IMR-90 (cell line): ENCODE results near the gene SUGCT. TPM values are rescaled to one million over a fixed set of nuclear protein-coding genes. Genes with fewer than 3 reads are reported as not detected.

ENCODE experiments used
- ATAC-seq: fragments of 200-7000 bp; cut with Tn5 transposase; 2 replicates; pipeline ENCODE4 v1.9.1; 2020; ENCODE audit warnings: low read depth, mild to moderate bottlenecking, moderate library complexity
- BruUV-seq: library from RNA; stranded (reverse); fragments of 400-500 nt; replicated peaks from 2 replicates; lab custom pipeline; 2021; lab: Mats Ljungman, UMichigan
- CTCF ChIA-PET: fragments of 300-600 bp; formaldehyde crosslinking; extraction: SDS; loops from one replicate; lab custom pipeline; 2021; ENCODE audit warnings: antibody characterized with exemption; lab: Yijun Ruan, JAX
- POLR2A ChIA-PET: fragments of 300-600 bp; sonication (Branson Sonifier 250); formaldehyde crosslinking; loops from one replicate; lab custom pipeline; 2022; ENCODE audit warnings: antibody characterized with exemption; ENCODE audit not compliant: unreplicated experiment; lab: Charles Lee
- DNase-seq: peaks from one replicate; pipeline ENCODE4 v3.0.0; 2013
- H2AFZ ChIP-seq: replicated peaks from 2 replicates; pipeline ENCODE3; 2013; ENCODE audit warnings: low read length, mild to moderate bottlenecking; ENCODE audit not compliant: poor library complexity
- H2AK5ac ChIP-seq: 2 replicates; pipeline ENCODE4 v1.6.1; 2013; ENCODE audit warnings: low read depth, low read length, inconsistent platforms
- H2AK9ac ChIP-seq: replicated peaks from 2 replicates; pipeline ENCODE3; 2013; ENCODE audit warnings: mild to moderate bottlenecking, low read depth, low read length, moderate library complexity; ENCODE audit not compliant: poor library complexity
- H2BK120ac ChIP-seq: 2 replicates; pipeline ENCODE4 v1.6.1; 2013; ENCODE audit warnings: low read depth, low read length, inconsistent platforms
- H2BK15ac ChIP-seq: 3 replicates; pipeline ENCODE4 v1.6.1; 2013; ENCODE audit warnings: low read depth, low read length, inconsistent platforms
- H2BK20ac ChIP-seq: 2 replicates; pipeline ENCODE4 v1.6.1; 2013; ENCODE audit warnings: low read depth, mild to moderate bottlenecking, inconsistent platforms, low read length, moderate library complexity
- H2BK5ac ChIP-seq: 2 replicates; pipeline ENCODE4 v1.6.1; 2013; ENCODE audit warnings: mild to moderate bottlenecking, low read depth, low read length, inconsistent platforms; ENCODE audit not compliant: poor library complexity, severe bottlenecking
- H3K14ac ChIP-seq: replicated peaks from 2 replicates; pipeline ENCODE4 v1.6.1; 2013; ENCODE audit warnings: low read depth, low read length, inconsistent platforms
- H3K18ac ChIP-seq: 2 replicates; pipeline ENCODE4 v1.6.1; 2013; ENCODE audit warnings: low read depth, low read length, control low read depth
- H3K23ac ChIP-seq: 2 replicates; pipeline ENCODE4 v1.6.1; 2013; ENCODE audit warnings: low read depth, low read length, inconsistent platforms
- H3K27ac ChIP-seq: 2 replicates; pipeline ENCODE4 v1.5.1; 2013; ENCODE audit warnings: mild to moderate bottlenecking, control low read depth, low read length; ENCODE audit not compliant: insufficient read depth
- H3K27me3 ChIP-seq: 2 replicates; pipeline ENCODE4 v1.6.1; 2013; ENCODE audit warnings: low read length; ENCODE audit not compliant: control insufficient read depth, insufficient read depth
- H3K36me3 ChIP-seq: 2 replicates; pipeline ENCODE4 v1.6.1; 2013; ENCODE audit warnings: low read length, mixed read lengths; ENCODE audit not compliant: control insufficient read depth, insufficient read depth
- H3K4ac ChIP-seq: 2 replicates; pipeline ENCODE4 v1.6.1; 2013; ENCODE audit warnings: low read depth, low read length, inconsistent platforms
- H3K4me1 ChIP-seq: 2 replicates; pipeline ENCODE4 v1.6.1; 2013; ENCODE audit warnings: low read length, mixed read lengths; ENCODE audit not compliant: control insufficient read depth, insufficient read depth
- H3K4me2 ChIP-seq: 2 replicates; pipeline ENCODE4 v1.6.1; 2013; ENCODE audit warnings: low read depth, mild to moderate bottlenecking, control low read depth, low read length, moderate library complexity
- H3K4me3 ChIP-seq: 2 replicates; pipeline ENCODE4 v1.5.1; 2013; ENCODE audit warnings: low read depth, mild to moderate bottlenecking, control low read depth, low read length, moderate library complexity; ENCODE audit not compliant: insufficient read depth
- H3K56ac ChIP-seq: 2 replicates; pipeline ENCODE4 v1.6.1; 2013; ENCODE audit warnings: low read length, inconsistent platforms; ENCODE audit not compliant: insufficient read depth; ENCODE audit errors: extremely low read depth
- H3K79me1 ChIP-seq, 2 experiments: 2 replicates each; pipeline ENCODE4 v1.6.1; 2013; ENCODE audit warnings: low read length in 2 of 2, inconsistent platforms in 1 of 2, low read depth in 1 of 2
- H3K9ac ChIP-seq: 2 replicates; pipeline ENCODE4 v1.6.1; 2013; ENCODE audit warnings: low read depth, low read length, control low read depth
- H3K9me1 ChIP-seq: 2 replicates; pipeline ENCODE4 v1.6.1; 2013; ENCODE audit warnings: low read length, inconsistent platforms; ENCODE audit not compliant: insufficient read depth
- H3K9me3 ChIP-seq: 2 replicates; pipeline ENCODE4 v1.6.1; 2013; ENCODE audit warnings: low read length; ENCODE audit not compliant: control insufficient read depth, insufficient read depth
- H4K20me1 ChIP-seq: 2 replicates; pipeline ENCODE4 v1.6.1; 2013; ENCODE audit warnings: low read length, inconsistent platforms; ENCODE audit not compliant: insufficient read depth
- H4K5ac ChIP-seq: 2 replicates; pipeline ENCODE4 v1.6.1; 2013; ENCODE audit warnings: mild to moderate bottlenecking, low read depth, low read length, control low read depth
- H4K8ac ChIP-seq, 2 experiments: 2 replicates each; pipeline ENCODE4 v1.6.1; 2013; ENCODE audit warnings: low read depth in 2 of 2, low read length in 2 of 2, control low read depth in 1 of 2, inconsistent platforms in 1 of 2
- H4K91ac ChIP-seq: 2 replicates; pipeline ENCODE4 v1.6.1; 2013; ENCODE audit warnings: low read depth, low read length, inconsistent platforms; ENCODE audit not compliant: insufficient read depth
- CEBPB ChIP-seq: IDR thresholded peaks from 2 replicates; pipeline ENCODE4 v1.6.1; 2012; ENCODE audit warnings: low read depth, low read length, improper control_type of control experiment
- CHD1 ChIP-seq: IDR thresholded peaks from 2 replicates; pipeline ENCODE4 v1.6.1; 2012; ENCODE audit warnings: low read depth, low read length, improper control_type of control experiment
- MAZ ChIP-seq: IDR thresholded peaks from 2 replicates; pipeline ENCODE4 v1.6.1; 2012; ENCODE audit warnings: low read depth, mild to moderate bottlenecking, low read length, improper control_type of control experiment, moderate library complexity, borderline replicate concordance
- MXI1 ChIP-seq: IDR thresholded peaks from 2 replicates; pipeline ENCODE4 v1.6.1; 2012; ENCODE audit warnings: low read depth, mild to moderate bottlenecking, low read length, moderate library complexity, borderline replicate concordance
- POLR2A ChIP-seq: IDR thresholded peaks from 2 replicates; pipeline ENCODE4 v1.6.1; 2012; ENCODE audit warnings: mild to moderate bottlenecking, low read depth, low read length
- RAD21 ChIP-seq: IDR thresholded peaks from 2 replicates; pipeline ENCODE4 v1.6.1; 2012; ENCODE audit warnings: low read length, improper control_type of control experiment
- SMC3 ChIP-seq: fragments of 150-350 bp; IDR thresholded peaks from 2 replicates; pipeline ENCODE4 v1.6.1; 2016; ENCODE audit warnings: low read depth, mild to moderate bottlenecking, antibody characterized with exemption, low read length, moderate library complexity
- WGBS, 2 experiments: methylation state at CpG; one replicate each; pipeline versions ENCODE4 v1.1.5 to v1.1.7; 2013; ENCODE audit warnings: missing lambda C conversion rate in 2 of 2; ENCODE audit not compliant: insufficient read length in 1 of 2; ENCODE audit errors: extremely low coverage in 2 of 2; 5-methylcytosine and 5-hydroxymethylcytosine counted together
- dilution Hi-C: fragments of 300-500 bp; cut with HindIII; formaldehyde crosslinking; loops from one replicate; pipeline ENCODE4 v1.14.3; 2018; ENCODE audit warnings: low sequenced_read_pairs; ENCODE audit not compliant: unreplicated experiment
- in situ Hi-C: fragments of 300-500 bp; cut with MboI; formaldehyde crosslinking; loops from 3 replicates; pipeline ENCODE4 v1.14.3; 2019; ENCODE audit warnings: low sequenced_read_pairs, inconsistent platforms, mixed read lengths
- intact Hi-C: fragments of 100-400 bp; cut with micrococcal nuclease; formaldehyde crosslinking; loops from 2 replicates; pipeline ENCODE4 v1.10.0; 2022
- polyA plus RNA-seq, 3 experiments: library from polyadenylated mRNA; depleted of rRNA; stranded (reverse); fragments of >200 nt; gene quantifications; 2 replicates each; pipeline ENCODE4 v1.2.3, GENCODE V29; 2012; ENCODE audit warnings: low replicate concordance in 1 of 3
- total RNA-seq: library from RNA; depleted of rRNA; stranded (reverse); fragments of >200 nt; gene quantifications from 2 replicates; pipeline ENCODE4 v1.2.3, GENCODE V29; 2012
- TF ChIP-seq, protein P1 (sequence below): conservative IDR thresholded peaks from 2 replicates; pipeline ENCODE4 v1.5.1; 2012; ENCODE audit warnings: mild to moderate bottlenecking, low read depth, low read length, improper control_type of control experiment
- TF ChIP-seq, protein P2 (sequence below): fragments of 150-350 bp; IDR thresholded peaks from 2 replicates; pipeline ENCODE4 v1.6.1; 2016; ENCODE audit warnings: low read depth, mild to moderate bottlenecking, low read length, moderate library complexity, borderline replicate concordance

The SUGCT gene
- total and polyA plus RNA-seq, 2 of the 4 experiments (the other 2 are of a cell fraction) = 5.9 to 8.3 TPM

DNA sequence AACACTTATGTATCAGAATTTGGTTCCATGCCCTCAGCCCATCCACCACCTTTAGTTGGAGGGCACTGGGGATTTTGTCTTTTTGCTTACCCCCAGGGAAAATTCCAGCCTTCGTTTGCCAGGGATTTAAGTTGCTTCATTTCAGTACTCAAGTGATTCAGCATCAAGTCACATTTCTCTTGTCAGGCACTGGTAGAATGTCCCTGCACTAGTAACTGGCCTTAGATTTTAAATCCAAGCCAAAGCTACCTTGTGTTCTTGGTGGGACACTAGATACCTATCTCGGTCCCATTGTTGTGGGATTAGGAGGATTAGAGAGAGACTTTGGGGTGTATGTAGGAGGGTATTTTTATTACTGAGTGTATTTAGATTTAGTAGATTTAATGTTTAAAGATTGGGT, 613.1 kb downstream of the SUGCT start:
- no peak overlapping the region; the same call in 2 of the 3 replicates for H2BK15ac ChIP-seq
- dilution Hi-C loops (no loop called here), in situ Hi-C loops (no loop called here), intact Hi-C loops (no loop called here)
- ATAC-seq = no peak
- no TSS peak for BruUV-seq
- ChIA-PET POLR2A (no interaction called here), CTCF (no interaction called here)
- H3K9me3 ChIP-seq = no peaks in the 10 kb centered on the region
- H2AFZ ChIP-seq = no peak overlapping the region
- H4K5ac ChIP-seq = no peak overlapping the region
- DNase-seq = peak; percentile 32
- H4K20me1 ChIP-seq = no peaks in the 10 kb centered on the region
- no CpG with 5 or more reads among the region's 2 CpGs for WGBS, 2 experiments
- no peak overlapping the region for H3K56ac ChIP-seq
- H2BK120ac ChIP-seq = peak overlapping the region; percentile 35; the same call in 1 of the 2 replicates
- H3K4me2 ChIP-seq = no peak overlapping the region
- no peak overlapping the region for H3K9ac ChIP-seq
- no peaks in the 10 kb centered on the region for H3K27me3 ChIP-seq
- H3K4ac ChIP-seq = 0 out of 2 replicates have a peak overlapping the region, but pooled peaks have one; percentile 51
- H3K27ac ChIP-seq = no peak overlapping the region
- 0 out of 4 replicates have a peak overlapping the region, but pooled peaks of 1 of the 2 experiments have one; percentile 6 for H4K8ac ChIP-seq
- H3K14ac ChIP-seq = no peak overlapping the region; the same call in 1 of the 2 replicates
- H2BK20ac ChIP-seq = no peak overlapping the region
- H3K23ac ChIP-seq = no peak overlapping the region
- TF ChIP-seq CHD1 = no peak
- no peak for TF ChIP-seq RAD21
- TF ChIP-seq SMC3 = no peak
- TF ChIP-seq POLR2A = no peak
- TF ChIP-seq MAZ = no peak
- TF ChIP-seq, protein P1, sequence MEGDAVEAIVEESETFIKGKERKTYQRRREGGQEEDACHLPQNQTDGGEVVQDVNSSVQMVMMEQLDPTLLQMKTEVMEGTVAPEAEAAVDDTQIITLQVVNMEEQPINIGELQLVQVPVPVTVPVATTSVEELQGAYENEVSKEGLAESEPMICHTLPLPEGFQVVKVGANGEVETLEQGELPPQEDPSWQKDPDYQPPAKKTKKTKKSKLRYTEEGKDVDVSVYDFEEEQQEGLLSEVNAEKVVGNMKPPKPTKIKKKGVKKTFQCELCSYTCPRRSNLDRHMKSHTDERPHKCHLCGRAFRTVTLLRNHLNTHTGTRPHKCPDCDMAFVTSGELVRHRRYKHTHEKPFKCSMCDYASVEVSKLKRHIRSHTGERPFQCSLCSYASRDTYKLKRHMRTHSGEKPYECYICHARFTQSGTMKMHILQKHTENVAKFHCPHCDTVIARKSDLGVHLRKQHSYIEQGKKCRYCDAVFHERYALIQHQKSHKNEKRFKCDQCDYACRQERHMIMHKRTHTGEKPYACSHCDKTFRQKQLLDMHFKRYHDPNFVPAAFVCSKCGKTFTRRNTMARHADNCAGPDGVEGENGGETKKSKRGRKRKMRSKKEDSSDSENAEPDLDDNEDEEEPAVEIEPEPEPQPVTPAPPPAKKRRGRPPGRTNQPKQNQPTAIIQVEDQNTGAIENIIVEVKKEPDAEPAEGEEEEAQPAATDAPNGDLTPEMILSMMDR = no peak
- TF ChIP-seq MXI1 = no peak
- 0 out of 2 replicates have a peak, but pooled peaks have one; percentile 44 for TF ChIP-seq CEBPB
- TF ChIP-seq, protein P2, sequence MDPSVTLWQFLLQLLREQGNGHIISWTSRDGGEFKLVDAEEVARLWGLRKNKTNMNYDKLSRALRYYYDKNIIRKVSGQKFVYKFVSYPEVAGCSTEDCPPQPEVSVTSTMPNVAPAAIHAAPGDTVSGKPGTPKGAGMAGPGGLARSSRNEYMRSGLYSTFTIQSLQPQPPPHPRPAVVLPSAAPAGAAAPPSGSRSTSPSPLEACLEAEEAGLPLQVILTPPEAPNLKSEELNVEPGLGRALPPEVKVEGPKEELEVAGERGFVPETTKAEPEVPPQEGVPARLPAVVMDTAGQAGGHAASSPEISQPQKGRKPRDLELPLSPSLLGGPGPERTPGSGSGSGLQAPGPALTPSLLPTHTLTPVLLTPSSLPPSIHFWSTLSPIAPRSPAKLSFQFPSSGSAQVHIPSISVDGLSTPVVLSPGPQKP = no peak
- no peak overlapping the region for H2AK9ac ChIP-seq
- H4K91ac ChIP-seq = no peak overlapping the region
- H3K4me1 ChIP-seq = peaks cover 2% of the 10 kb centered on the region
- H2AK5ac ChIP-seq = no peak overlapping the region
- no peak overlapping the region for H3K18ac ChIP-seq
- H3K79me1 ChIP-seq = no peaks in the 10 kb centered on the region
- H3K9me1 ChIP-seq = no peaks in the 10 kb centered on the region
- no peaks in the 10 kb centered on the region for H3K36me3 ChIP-seq
- no peak overlapping the region for H2BK5ac ChIP-seq
- no peak overlapping the region for H3K4me3 ChIP-seq
